ENCODE results near the gene FKBP4.

- TF ChIP-seq EZH2 (IDR thresholded peaks at IDR 0.05; ENCODE audit: insufficient read depth, low read length) (no peak), CTCF (IDR thresholded peaks at IDR 0.05; ENCODE audit: insufficient read depth, low read depth, low read length) (no peak)
Measured at GRCh38 chr12:2753536-2753935, 41.2 kb upstream of the FKBP4 start.

Data from astrocyte (in vitro differentiated cells and primary cell).